Suprapubic skin (tissue), 4 donors: ENCODE measurements around the gene SLC18A2. TPM values are rescaled to one million over a fixed set of nuclear protein-coding genes. Genes with fewer than 3 reads are reported as not detected.

Experiments
- DNase-seq, 2 donors: peaks; one replicate each; pipeline ENCODE4 v3.0.0-alpha.2; 2019; ENCODE audit warnings: low spot score in 2 of 2
- H3K27ac ChIP-seq: fragments of 200-600 bp; sonication (generic); one replicate; pipeline ENCODE4 v1.5.1; 2019
- H3K27me3 ChIP-seq: fragments of 200-600 bp; sonication (generic); one replicate; pipeline ENCODE4 v1.5.1; 2019
- H3K36me3 ChIP-seq: fragments of 200-600 bp; sonication (generic); one replicate; pipeline ENCODE4 v1.5.1; 2019
- H3K4me1 ChIP-seq: fragments of 200-600 bp; sonication (generic); one replicate; pipeline ENCODE4 v1.5.1; 2019
- H3K4me3 ChIP-seq: fragments of 200-600 bp; sonication (generic); one replicate; pipeline ENCODE4 v1.5.1; 2019; ENCODE audit warnings: mild to moderate bottlenecking
- H3K9me3 ChIP-seq: fragments of 200-600 bp; sonication (generic); one replicate; pipeline ENCODE4 v1.5.1; 2019
- CTCF ChIP-seq, 2 donors: fragments of 200-600 bp in 1 of 2; fragments of 450-650 bp in 1 of 2; sonication (generic) in 1 of 2; IDR thresholded peaks; one replicate each; pipeline ENCODE4 v1.5.1; 2016 to 2019; ENCODE audit warnings: antibody characterized with exemption in 2 of 2, mild to moderate bottlenecking in 1 of 2, moderate library complexity in 1 of 2
- EP300 ChIP-seq: sonication (generic); formaldehyde crosslinking; IDR thresholded peaks from one replicate; pipeline ENCODE4 v1.6.1; 2017; ENCODE audit warnings: antibody characterized with exemption
- POLR2A ChIP-seq, 2 donors: fragments of 450-650 bp; IDR thresholded peaks; one replicate each; pipeline ENCODE4 v1.6.1; 2017; ENCODE audit warnings: antibody characterized with exemption in 2 of 2, mild to moderate bottlenecking in 2 of 2, moderate library complexity in 2 of 2
- POLR2AphosphoS5 ChIP-seq, 3 donors: sonication (generic); formaldehyde crosslinking; IDR thresholded peaks; one replicate each; pipeline ENCODE4 v1.6.1; 2017; ENCODE audit warnings: antibody characterized with exemption in 3 of 3
- WGBS: methylation state at CpG from one replicate; pipeline ENCODE4 v1.1.5; 2018; 5-methylcytosine and 5-hydroxymethylcytosine counted together
- total RNA-seq, 4 donors: library from RNA; depleted of rRNA; stranded (reverse); fragments of >200 nt; gene quantifications; one replicate each; pipeline ENCODE4 v1.1.0, GENCODE V29; 2016

The SLC18A2 gene
- 10 to 100 TPM in 1 of 4 donors, 1 to 10 TPM in 3; 2.7 to 10.5 (median 5.4) TPM for total RNA-seq

- TF ChIP-seq POLR2AphosphoS5 (IDR thresholded peaks at IDR 0.05) (no peak), CTCF (IDR thresholded peaks at IDR 0.05) (no peak), EP300 (no peak), POLR2A (IDR thresholded peaks at IDR 0.05) (no peak)
- H3K4me1 ChIP-seq: peaks cover 12% of the 10 kb centered on the region
- 8% methylated on average over 5 of the region's 93 CpGs for WGBS
- peak within 1 kb of the TSS; percentile 36 for H3K4me3 ChIP-seq
- no peaks in the 10 kb centered on the region for H3K9me3 ChIP-seq
- DNase-seq: no peak
- H3K27me3 ChIP-seq: peaks cover 73% of the 10 kb centered on the region
- no peaks in the 10 kb centered on the region for H3K36me3 ChIP-seq
- H3K27ac ChIP-seq: no peak within 1 kb of the TSS
Observed at GRCh38 chr10:117240621-117241529, at the start of gene SLC18A2. Gene SLC18A2, plus strand, starts transcription at chr10:117241114. Its CDS starts 580 bp downstream, at chr10:117241694.

GRCh38 chr10:117197189-117197588 is 43.7 kb upstream of the SLC18A2 start, which contains the start of gene KCNK18:
Gene KCNK18, plus strand, starts transcription at chr10:117197489. Its CDS starts 0 bp downstream, at chr10:117197489.
- Histone ChIP-seq H3K27ac (no peak within 1 kb of the TSS), H3K27me3 (peaks cover 27% of the 10 kb centered on the region), H3K9me3 (no peaks in the 10 kb centered on the region), H3K36me3 (no peaks in the 10 kb centered on the region), H3K4me1 (no peaks in the 10 kb centered on the region), H3K4me3 (no peak within 1 kb of the TSS)
- no peak for DNase-seq
- 84% methylated on average over 12 of the region's 12 CpGs for WGBS
- no peak for TF ChIP-seq EP300
- no peak for TF ChIP-seq POLR2A (IDR thresholded peaks at IDR 0.05)

GRCh38 chr10:117198088-117198487 is 42.8 kb upstream of the SLC18A2 start:
- H3K27ac ChIP-seq: no peak overlapping the region
- no peak for DNase-seq
- H3K27me3 ChIP-seq: peaks cover 26% of the 10 kb centered on the region
- H3K4me3 ChIP-seq: no peak overlapping the region
- no peaks in the 10 kb centered on the region for H3K9me3 ChIP-seq
- WGBS: 53% methylated on average over 4 of the region's 4 CpGs
- no peaks in the 10 kb centered on the region for H3K36me3 ChIP-seq
- H3K4me1 ChIP-seq: no peaks in the 10 kb centered on the region
- TF ChIP-seq POLR2A (IDR thresholded peaks at IDR 0.05) (no peak), CTCF (IDR thresholded peaks at IDR 0.05) (no peak), POLR2AphosphoS5 (IDR thresholded peaks at IDR 0.05) (no peak), EP300 (no peak)

GRCh38 chr10:117201826-117202225 is 39.1 kb upstream of the SLC18A2 start:
- Histone ChIP-seq H3K9me3 (no peaks in the 10 kb centered on the region), H3K27me3 (peaks cover 26% of the 10 kb centered on the region), H3K36me3 (no peaks in the 10 kb centered on the region), H3K27ac (no peak overlapping the region), H3K4me3 (no peak overlapping the region), H3K4me1 (no peaks in the 10 kb centered on the region)
- 69% methylated on average over 3 of the region's 4 CpGs for WGBS
- TF ChIP-seq POLR2A (IDR thresholded peaks at IDR 0.05) (no peak), POLR2AphosphoS5 (IDR thresholded peaks at IDR 0.05) (no peak), EP300 (no peak), CTCF (IDR thresholded peaks at IDR 0.05) (no peak)
- no peak for DNase-seq

GRCh38 chr10:117204316-117204715 is 36.6 kb upstream of the SLC18A2 start:
- Histone ChIP-seq H3K4me3 (no peak overlapping the region), H3K27ac (no peak overlapping the region), H3K27me3 (peaks cover 16% of the 10 kb centered on the region), H3K36me3 (no peaks in the 10 kb centered on the region), H3K9me3 (no peaks in the 10 kb centered on the region), H3K4me1 (no peaks in the 10 kb centered on the region)
- no peak for DNase-seq
- WGBS: 64% methylated on average over 2 of the region's 2 CpGs
- TF ChIP-seq EP300: no peak
- no peak for TF ChIP-seq POLR2AphosphoS5 (IDR thresholded peaks at IDR 0.05)
- TF ChIP-seq CTCF (IDR thresholded peaks at IDR 0.05): no peak
- TF ChIP-seq POLR2A (IDR thresholded peaks at IDR 0.05): no peak
